Osteocyte (in vitro differentiated cells): ENCODE data around the gene APH1B. TPM values are rescaled to one million over a fixed set of nuclear protein-coding genes. Genes with fewer than 3 reads are reported as not detected.
A peak's percentile ranks its signal among the peaks of the same experiment; 100 is the strongest.
"Not testable (repeated sequence)": the region's sequence is repeated elsewhere in the genome, so short reads cannot be mapped to it uniquely, and the experiment has no call there.

Experiments used
- DNase-seq: peaks from one replicate; pipeline ENCODE4 v3.0.0; 2021; ENCODE audit warnings: mixed read lengths; ENCODE audit not compliant: unreplicated experiment; ENCODE audit errors: extremely low spot score
- H3K27ac Mint-ChIP-seq: one replicate; pipeline ENCODE4 v1.8.0; 2021; ENCODE audit warnings: mild to moderate bottlenecking, mixed read lengths; ENCODE audit not compliant: unreplicated experiment
- H3K27me3 Mint-ChIP-seq: one replicate; pipeline ENCODE4 v1.8.0; 2021; ENCODE audit warnings: mixed read lengths; ENCODE audit not compliant: unreplicated experiment
- H3K36me3 Mint-ChIP-seq: one replicate; pipeline ENCODE4 v1.8.0; 2021; ENCODE audit warnings: mixed read lengths; ENCODE audit not compliant: unreplicated experiment
- H3K4me1 Mint-ChIP-seq: one replicate; pipeline ENCODE4 v1.8.0; 2021; ENCODE audit warnings: mixed read lengths; ENCODE audit not compliant: unreplicated experiment
- H3K4me3 Mint-ChIP-seq: one replicate; pipeline ENCODE4 v1.8.0; 2021; ENCODE audit warnings: mild to moderate bottlenecking, moderate library complexity, mixed read lengths; ENCODE audit not compliant: unreplicated experiment
- H3K9me3 Mint-ChIP-seq: one replicate; pipeline ENCODE4 v1.8.0; 2021; ENCODE audit warnings: mixed read lengths; ENCODE audit not compliant: unreplicated experiment
- CTCF ChIP-seq: fragments of 200-600 bp; sonication (generic); IDR thresholded peaks from 2 replicates; pipeline ENCODE4 v1.5.0; 2021; ENCODE audit warnings: antibody characterized with exemption, mild to moderate bottlenecking, moderate library complexity
- total RNA-seq: library from RNA; stranded (reverse); gene quantifications from 2 replicates; pipeline ENCODE4 v1.2.1, GENCODE V29; 2021

The APH1B gene
- total RNA-seq, 1 donor from 2014 or later = 13.9 TPM

GRCh38 chr15:63319065-63319464 lies 41.7 kb downstream of the APH1B start:
- DNase-seq = no peak
- H3K27me3 Mint-ChIP-seq = no peaks in the 10 kb centered on the region
- TF ChIP-seq CTCF = no peak
- peaks cover 8% of the 10 kb centered on the region for H3K4me1 Mint-ChIP-seq
- H3K4me3 Mint-ChIP-seq = no peak overlapping the region
- H3K36me3 Mint-ChIP-seq = no peaks in the 10 kb centered on the region
- H3K9me3 Mint-ChIP-seq = no peaks in the 10 kb centered on the region
- H3K27ac Mint-ChIP-seq = no peak overlapping the region

- H3K4me3 Mint-ChIP-seq, H3K36me3 Mint-ChIP-seq, DNase-seq, H3K4me1 Mint-ChIP-seq, H3K27me3 Mint-ChIP-seq, H3K9me3 Mint-ChIP-seq, H3K27ac Mint-ChIP-seq: not testable (repeated sequence)
Measured at GRCh38 chr15:63320446-63320845, 43.0 kb downstream of the APH1B start.

- H3K4me3 Mint-ChIP-seq, DNase-seq, H3K27me3 Mint-ChIP-seq, H3K36me3 Mint-ChIP-seq, H3K4me1 Mint-ChIP-seq, H3K9me3 Mint-ChIP-seq, H3K27ac Mint-ChIP-seq: not testable (repeated sequence)
Measured at GRCh38 chr15:63320981-63321380, 43.6 kb downstream of the APH1B start.

- Mint-ChIP-seq H3K4me1 (peaks cover 8% of the 10 kb centered on the region), H3K27ac (no peak overlapping the region), H3K27me3 (no peaks in the 10 kb centered on the region), H3K36me3 (no peaks in the 10 kb centered on the region), H3K9me3 (no peaks in the 10 kb centered on the region), H3K4me3 (no peak overlapping the region)
- DNase-seq = no peak
- TF ChIP-seq CTCF = no peak
Measured at GRCh38 chr15:63321462-63321861, 44.1 kb downstream of the APH1B start.

GRCh38 chr15:63322541-63322940 lies 45.1 kb downstream of the APH1B start:
- Mint-ChIP-seq H3K36me3 (no peaks in the 10 kb centered on the region), H3K27me3 (no peaks in the 10 kb centered on the region), H3K9me3 (no peaks in the 10 kb centered on the region), H3K4me3 (no peak overlapping the region), H3K4me1 (peaks cover 8% of the 10 kb centered on the region), H3K27ac (peak overlapping the region; percentile 4)
- TF ChIP-seq CTCF = no peak
- DNase-seq = no peak

- no peak overlapping the region for H3K4me3 Mint-ChIP-seq
- no peaks in the 10 kb centered on the region for H3K36me3 Mint-ChIP-seq
- TF ChIP-seq CTCF = no peak
- no peak overlapping the region for H3K27ac Mint-ChIP-seq
- H3K9me3 Mint-ChIP-seq = no peaks in the 10 kb centered on the region
- no peak for DNase-seq
- peaks cover 8% of the 10 kb centered on the region for H3K4me1 Mint-ChIP-seq
- no peaks in the 10 kb centered on the region for H3K27me3 Mint-ChIP-seq
Measured at GRCh38 chr15:63323798-63324563, 46.6 kb downstream of the APH1B start.
